ENCODE results near the gene ANGPTL8.

Gene ANGPTL8

DNA sequence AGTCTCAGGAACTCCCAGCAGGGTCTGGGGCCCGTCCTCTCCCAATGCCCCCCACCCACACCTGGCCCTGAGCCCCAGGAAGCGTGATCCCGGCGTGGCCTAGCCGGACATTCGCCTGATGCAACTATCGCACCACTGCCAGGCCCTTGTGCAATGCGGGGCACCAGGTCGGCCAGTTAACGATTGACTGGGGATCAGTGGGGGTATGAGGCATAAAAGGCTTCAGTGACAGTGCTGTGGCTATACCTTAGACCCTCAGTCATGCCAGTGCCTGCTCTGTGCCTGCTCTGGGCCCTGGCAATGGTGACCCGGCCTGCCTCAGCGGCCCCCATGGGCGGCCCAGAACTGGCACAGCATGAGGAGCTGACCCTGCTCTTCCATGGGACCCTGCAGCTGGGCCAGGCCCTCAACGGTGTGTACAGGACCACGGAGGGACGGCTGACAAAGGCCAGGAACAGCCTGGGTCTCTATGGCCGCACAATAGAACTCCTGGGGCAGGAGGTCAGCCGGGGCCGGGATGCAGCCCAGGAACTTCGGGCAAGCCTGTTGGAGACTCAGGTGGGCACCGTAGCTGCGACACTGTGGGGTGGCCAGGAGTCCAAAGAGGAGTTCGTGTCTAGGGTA, at the start of gene ANGPTL8:
TSS of gene ANGPTL8 (plus strand) at position 243 of the 624 bp plus-strand sequence. CDS start at position 262, 19 bp downstream.
- DNase-seq (ENCODE audit: low read depth, low spot score) = no peak

GRCh38 chr19:11190501-11190900, 48.9 kb upstream of the ANGPTL8 start:
- no peak for DNase-seq (ENCODE audit: low read depth, low spot score)

DNA sequence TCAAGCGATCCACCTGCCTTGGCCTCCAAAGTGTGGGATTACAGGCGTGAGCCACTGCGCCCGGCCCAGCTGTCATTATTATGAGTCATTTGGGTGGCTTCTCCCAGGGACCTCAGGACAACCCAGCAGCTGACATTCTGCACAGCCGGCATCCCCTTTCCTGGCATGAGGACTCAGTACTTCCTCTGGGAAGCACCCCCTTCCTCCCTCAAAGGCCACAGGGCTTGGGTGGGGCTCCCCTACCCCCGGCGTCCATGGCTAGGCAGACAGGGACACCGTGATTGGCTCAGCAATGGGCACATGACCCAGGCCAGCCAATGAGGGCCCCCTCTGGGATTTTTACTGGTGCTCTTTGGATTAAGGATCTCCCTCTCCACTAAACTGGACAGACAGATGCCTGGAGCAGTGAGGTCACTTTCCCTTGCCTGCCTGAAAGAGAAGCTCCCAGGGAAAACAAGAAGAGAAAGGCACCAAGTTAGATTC, 48.1 kb upstream of the ANGPTL8 start:
- DNase-seq (ENCODE audit: low read depth, low spot score) = no peak

DNA sequence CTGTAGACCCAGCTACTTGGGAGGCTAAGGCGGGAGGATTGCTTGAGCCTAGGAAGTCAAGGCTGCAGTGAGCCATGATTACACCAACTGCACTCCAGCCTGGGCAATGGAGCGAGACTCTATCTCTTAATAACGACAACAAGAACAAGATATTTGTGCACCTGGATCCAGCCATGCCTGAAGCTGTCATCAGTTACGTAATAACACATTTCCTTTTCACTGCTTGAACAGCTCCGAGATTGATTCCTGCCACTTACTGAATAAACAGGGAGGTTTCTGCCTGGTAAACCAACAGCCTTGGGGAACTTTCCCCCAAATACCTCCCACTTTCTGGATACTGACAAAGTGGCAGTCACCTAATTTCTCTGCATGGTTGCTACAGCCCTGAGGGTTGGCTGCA, 47.5 kb upstream of the ANGPTL8 start:
- DNase-seq (ENCODE audit: low read depth, low spot score) = no peak

DNA sequence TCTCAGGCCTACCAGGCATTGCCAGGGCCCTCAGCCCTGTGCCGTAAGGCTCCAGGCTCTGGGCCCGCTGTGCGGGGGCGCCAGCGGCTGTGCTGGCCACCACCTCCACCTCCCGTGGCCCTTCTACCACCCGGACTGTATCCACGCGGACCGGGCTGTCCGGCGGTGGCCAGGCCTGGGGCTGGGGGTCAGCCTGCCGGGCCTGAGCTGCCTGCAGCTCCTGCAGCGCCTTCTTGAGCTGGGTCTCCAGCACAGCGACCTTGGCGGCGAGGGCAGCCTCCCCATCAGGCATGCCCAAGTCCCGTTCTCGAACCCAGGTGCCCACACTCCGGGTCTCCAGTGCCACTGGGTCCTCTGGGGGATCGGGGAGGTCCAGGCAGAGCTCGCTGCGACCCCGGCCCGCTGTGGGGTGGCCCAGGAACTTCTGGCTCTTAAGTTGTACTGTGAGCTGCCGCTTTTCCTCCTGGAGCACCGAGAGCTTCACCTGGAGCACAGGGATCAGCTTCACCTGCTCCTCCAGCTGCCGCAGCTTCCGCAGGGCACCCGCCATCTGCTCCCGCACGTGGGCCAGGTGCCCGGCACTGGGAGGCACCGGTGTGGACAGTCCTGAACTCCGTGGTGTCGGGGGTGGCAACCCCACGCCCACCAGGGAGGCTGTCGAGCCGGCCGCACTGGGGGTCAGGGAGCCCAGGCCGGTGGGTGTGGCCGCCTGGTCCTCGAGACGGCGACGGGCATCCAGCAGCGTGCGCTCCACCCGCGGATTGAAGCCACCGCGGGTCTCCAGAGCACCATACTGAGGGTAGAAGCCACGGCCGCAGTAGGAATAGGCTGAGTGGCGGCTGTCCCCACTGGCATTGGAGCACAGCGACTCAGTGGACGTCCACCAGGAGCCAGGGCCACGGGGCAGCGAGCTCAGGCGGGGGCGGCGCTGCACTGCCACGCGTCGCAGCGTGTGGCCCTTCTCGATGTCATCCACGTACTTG, 46.2 kb upstream of the ANGPTL8 start:
- DNase-seq (ENCODE audit: low read depth, low spot score) = no peak

GRCh38 chr19:11194173-11194572, 45.2 kb upstream of the ANGPTL8 start:
- DNase-seq (ENCODE audit: low read depth, low spot score) = no peak

- DNase-seq (ENCODE audit: low read depth, low spot score) = no peak
Observed at GRCh38 chr19:11194656-11195558, 44.5 kb upstream of the ANGPTL8 start.

GRCh38 chr19:11195681-11196080, 43.7 kb upstream of the ANGPTL8 start:
- no peak for DNase-seq (ENCODE audit: low read depth, low spot score)

- DNase-seq (ENCODE audit: low read depth, low spot score) = no peak
Observed at GRCh38 chr19:11196406-11197287, 42.8 kb upstream of the ANGPTL8 start.

- DNase-seq (ENCODE audit: low read depth, low spot score) = peak; percentile 37
Observed at GRCh38 chr19:11197291-11198174, 41.9 kb upstream of the ANGPTL8 start, which contains the start of gene KANK2. Gene KANK2 (minus strand): TSS chr19:11197545. CDS start chr19:11194511, 3,034 bp downstream.

DNA sequence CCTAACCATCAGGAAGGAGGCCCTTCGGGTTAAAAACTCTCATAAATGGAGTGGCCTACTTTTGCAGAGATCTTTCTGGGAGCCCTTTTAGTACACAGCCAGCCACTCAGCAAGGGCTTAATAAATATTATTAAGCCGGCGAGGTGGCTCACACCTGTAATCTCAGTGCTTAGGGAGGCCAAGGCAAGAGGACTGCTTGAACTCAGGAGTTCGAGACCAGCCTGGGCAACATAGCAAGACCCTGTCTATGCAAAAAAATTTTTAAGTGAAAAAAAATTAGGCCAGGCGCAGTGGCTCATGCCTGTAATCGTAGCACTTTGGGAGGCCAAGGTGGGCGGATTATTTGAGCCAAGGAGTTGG, 41.3 kb upstream of the ANGPTL8 start:
- no peak for DNase-seq (ENCODE audit: low read depth, low spot score)

DNA sequence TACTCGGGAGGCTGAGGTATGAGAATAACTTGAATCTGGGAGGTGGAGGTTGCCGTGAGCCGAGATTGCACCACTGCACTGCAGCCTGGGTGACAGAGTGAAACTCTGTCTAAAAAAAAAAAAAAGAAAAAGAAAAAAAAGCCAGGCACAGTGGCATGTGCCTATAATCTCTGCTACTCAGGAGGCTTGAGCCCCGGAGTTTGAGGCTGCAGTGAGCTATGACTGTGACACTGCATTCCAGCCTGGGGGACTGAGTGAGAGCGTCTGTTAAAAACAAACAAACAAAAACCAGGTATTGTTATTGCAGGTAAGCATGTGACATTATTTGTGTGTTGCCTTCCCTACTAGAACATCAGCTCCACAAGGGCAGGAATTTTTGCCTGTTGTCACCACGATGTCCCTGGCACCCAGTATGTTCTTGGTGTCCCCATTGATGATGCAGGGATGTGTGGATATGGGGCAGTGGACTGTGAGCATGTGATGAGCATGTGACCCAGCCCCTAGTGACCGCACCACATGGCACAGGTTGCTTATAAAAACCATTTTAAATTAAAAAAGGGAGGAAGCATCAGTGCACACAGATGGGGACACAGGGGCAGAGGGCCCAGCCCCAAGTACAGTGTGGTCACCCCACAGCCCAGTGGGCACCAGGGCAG, 40.5 kb upstream of the ANGPTL8 start:
- DNase-seq (ENCODE audit: low read depth, low spot score) = no peak

DNA sequence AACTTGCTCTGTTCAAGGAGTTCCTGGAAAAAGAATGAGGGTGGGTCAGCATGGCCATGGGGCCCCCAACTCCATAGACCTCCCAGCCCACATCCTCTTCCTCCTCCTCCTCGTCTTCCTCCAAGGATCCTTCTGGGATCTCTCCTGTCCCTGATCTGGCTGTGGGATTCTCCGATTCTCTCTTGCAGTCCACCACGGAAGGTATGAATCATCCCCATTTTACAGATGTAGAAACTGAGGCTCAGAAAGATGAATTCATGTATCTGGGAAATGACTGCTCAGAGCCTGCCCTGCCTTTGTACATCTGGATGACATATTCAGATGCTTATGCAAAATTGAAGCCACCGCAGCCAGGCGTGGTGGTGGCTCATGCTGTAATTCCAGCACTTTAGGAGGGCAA, 39.9 kb upstream of the ANGPTL8 start:
- DNase-seq (ENCODE audit: low read depth, low spot score) = no peak

- no peak for DNase-seq (ENCODE audit: low read depth, low spot score)
Observed at GRCh38 chr19:11200015-11200574, 39.3 kb upstream of the ANGPTL8 start.

DNA sequence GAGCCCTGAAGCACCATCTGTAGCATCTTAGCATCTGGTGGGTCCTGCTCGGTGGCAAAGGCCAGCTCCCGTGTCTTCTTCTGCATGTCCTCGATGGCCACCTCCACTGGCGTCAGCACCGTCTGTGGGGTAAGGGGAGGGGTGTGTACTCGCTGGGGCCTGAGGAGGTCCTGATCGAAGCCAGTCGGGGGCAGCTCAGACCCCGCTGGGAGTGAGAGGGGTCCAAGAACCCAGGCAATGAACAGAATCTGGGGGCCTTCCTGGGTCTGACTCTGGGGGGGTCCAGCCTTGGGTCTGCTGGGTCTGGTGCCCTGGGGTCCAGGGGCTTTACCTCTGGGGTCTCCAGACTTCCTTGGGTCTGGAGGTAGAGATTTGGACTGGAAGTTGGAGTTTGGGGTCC, 38.5 kb upstream of the ANGPTL8 start:
- no peak for DNase-seq (ENCODE audit: low read depth, low spot score)

- no peak for DNase-seq (ENCODE audit: low read depth, low spot score)
Observed at GRCh38 chr19:11201791-11202190, 37.6 kb upstream of the ANGPTL8 start.

DNA sequence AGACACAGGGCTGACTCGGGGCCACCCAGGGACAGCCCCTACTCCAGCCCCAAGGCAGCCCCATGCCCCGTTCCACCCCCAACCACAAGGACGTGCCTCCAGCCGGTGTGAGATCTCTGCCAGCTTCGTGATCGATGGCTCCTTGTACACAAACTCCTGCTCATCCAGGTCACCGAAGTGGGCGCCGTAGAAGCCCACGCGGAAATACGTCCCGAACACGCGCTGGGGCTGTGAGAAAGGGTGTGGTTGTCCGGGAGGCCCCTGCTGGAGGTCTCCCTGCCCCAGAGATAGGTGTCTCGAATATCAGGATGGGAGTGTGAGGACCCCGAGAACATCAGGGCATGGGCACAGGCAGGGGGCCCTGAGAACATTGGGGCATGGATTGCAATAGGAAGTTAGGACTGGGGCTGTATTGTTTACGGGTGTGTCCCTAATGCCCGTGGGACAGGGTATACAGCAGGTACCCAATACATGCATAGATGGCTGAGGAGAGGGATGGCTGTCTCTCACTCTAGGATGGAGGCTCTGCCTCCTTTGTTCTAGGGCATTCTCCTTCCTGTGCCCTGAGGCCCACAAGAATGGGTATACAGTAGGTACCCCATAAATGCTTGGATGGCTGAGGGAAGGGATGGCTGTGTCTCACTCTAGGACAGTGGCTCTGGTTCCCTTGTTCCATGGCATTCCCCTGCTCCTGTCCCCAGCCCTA, 36.8 kb upstream of the ANGPTL8 start:
- no peak for DNase-seq (ENCODE audit: low read depth, low spot score)

All from activated naive CD8-positive, alpha-beta T cell treated with anti-CD3 and anti-CD28 coated beads, Interleukin-2, amount 50 U/mL, for 16 hours (primary cell).